HG03439 (cell line): ENCODE results near the gene HBEGF.
A peak's percentile ranks its signal among the peaks of the same experiment; 100 is the strongest.

ENCODE experiments used
- ATAC-seq: cut with Tn5 transposase; IDR thresholded peaks from one replicate; pipeline ENCODE4 v1.9.1; 2021; ENCODE audit warnings: mild to moderate bottlenecking, moderate library complexity; ENCODE audit not compliant: unreplicated experiment

The HBEGF gene

GRCh38 chr5:140309706-140310249, 36.6 kb downstream of the HBEGF start:
- ATAC-seq: no peak

GRCh38 chr5:140305471-140305870, 40.9 kb downstream of the HBEGF start:
- no peak for ATAC-seq

GRCh38 chr5:140303966-140304365, 42.4 kb downstream of the HBEGF start:
- no peak for ATAC-seq

DNA sequence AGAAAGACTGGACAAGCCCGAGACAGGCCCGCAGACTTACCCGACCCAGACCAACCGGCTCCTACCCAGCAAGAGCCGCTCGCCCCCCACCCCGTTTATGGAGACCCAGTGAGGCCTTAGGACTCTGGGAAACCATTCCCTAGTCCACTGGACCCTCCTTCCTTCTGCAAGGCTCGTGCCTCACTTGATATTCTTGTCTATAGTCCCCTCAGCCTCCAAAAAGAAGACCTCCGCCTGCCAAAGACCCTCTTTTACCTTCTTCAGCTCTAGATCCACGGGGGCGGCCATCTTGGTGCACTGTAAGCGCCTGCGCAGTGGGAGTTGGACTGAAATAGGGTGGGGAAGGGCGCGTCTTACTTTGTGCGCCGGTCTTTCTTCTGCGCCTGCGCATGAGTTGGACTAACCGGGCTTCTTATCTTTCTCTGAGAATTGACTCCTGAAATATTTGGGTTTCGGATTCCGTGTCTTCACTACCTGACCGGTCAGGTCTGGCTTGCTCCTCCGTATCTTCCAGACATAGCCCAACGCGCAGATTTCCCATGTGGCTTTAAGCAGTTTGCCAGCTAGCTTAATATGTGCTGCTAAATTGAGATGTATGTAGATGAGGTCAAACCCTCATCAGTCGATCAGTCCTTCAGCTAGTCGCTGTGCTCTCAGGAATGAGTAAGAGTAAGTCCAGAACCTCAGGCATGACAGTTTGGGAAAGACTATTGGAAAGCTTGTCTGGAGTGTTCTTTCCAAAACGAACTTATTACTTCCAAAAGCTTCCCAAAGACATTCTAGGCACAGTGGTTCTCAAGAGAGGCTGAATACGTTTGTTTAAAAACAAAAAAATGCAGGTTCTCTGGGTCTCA, 43.4 kb downstream of the HBEGF start, which contains the start of gene PFDN1:
Gene PFDN1, minus strand, starts transcription at position 316 of the 854 bp plus-strand sequence. Its CDS starts 28 bp downstream, at position 288.
- ATAC-seq: peak; percentile 97

DNA sequence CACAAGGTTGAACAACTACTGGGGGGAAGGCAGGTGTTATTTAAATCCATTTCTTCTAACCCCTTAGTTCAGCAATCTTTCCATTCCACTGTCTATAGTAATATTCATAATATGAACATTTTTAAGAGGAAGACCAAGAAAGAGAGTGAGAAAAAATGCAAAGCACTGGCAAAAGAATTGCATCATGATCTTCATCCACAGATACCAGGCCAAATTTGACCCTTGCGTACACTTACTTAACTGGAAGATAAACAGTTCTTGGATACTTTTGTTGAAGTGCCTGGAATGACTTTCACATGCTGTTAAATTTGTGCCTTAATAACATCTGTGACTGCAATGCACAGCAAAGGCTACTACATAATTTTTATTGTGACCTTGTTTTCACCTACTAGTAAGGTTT, 45.3 kb downstream of the HBEGF start:
- no peak for ATAC-seq

- ATAC-seq: no peak
These were observed 47.3 kb downstream of the HBEGF start for GRCh38 chr5:140299056-140299455.

GRCh38 chr5:140298183-140298601, 48.2 kb downstream of the HBEGF start:
- ATAC-seq: no peak

- no peak for ATAC-seq
These were observed 49.1 kb downstream of the HBEGF start for GRCh38 chr5:140297283-140297682.

- no peak for ATAC-seq
These were observed 50.1 kb downstream of the HBEGF start for GRCh38 chr5:140296289-140296688.

- ATAC-seq: no peak
These were observed 51.0 kb downstream of the HBEGF start for GRCh38 chr5:140295414-140295813.

DNA sequence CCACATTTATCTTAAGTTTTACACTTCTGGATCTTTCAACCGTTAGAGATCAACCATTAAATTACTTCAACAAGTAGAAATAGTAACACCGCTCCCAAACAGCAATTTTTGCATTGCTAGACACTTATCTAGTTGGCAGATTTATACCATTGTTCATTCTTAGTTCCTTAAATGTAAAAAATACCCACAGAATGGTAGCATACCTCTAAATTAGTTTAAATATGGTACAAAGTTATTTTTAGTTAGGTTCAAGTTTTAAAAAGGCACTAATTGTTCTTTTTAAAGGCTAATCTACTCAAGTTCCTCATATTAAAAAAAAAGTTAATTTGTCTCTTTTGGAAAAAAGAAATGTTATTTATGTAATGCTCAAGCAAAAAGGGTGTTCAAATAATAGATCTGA, 51.6 kb downstream of the HBEGF start:
- ATAC-seq: no peak

DNA sequence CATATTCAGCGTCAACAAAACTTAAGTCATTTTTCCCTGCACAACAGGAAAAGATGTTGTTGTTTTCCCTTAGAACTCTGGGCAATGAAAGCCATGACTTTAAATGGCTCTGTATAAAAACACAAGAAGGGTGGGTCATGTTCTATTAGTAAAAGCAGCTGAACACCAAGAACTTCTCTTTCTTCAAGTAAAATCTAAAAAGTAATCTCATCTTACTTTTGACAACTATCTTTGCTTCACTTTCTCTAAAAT, 52.6 kb downstream of the HBEGF start:
- no peak for ATAC-seq

DNA sequence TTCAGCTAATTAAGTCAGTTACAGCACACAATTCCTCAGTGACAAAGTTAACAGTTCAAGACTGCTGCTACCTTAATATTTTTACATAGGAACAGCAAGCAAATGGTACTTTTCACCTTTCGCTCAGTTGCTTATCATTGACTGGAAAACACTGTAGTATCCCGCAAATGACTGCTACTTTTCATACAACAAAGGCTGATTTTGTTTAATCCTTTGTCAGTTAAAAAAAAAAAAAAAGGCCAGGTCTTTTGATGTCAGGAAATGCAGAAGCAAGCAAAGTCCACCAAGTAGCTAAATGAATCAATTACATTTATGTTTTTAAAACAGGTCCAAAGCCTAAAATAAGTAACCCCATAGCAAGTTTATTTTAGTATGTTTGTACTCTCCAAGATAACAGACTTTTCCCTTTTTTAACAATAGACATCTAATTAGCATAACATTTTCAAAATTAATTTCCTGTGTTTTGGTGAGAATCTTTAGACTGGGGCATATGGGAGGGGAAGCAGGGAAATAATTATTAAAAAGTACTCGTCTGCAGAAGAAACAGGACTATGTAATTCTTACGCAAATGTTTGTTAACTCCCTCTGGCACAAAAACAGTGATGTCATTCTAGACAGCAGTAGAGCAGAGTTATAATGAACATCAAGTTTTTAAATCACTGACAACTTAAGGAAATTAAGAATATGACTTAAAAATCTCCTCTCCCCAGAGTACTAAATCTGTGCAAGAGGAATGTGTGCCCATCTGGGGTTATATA, 53.1 kb downstream of the HBEGF start:
- no peak for ATAC-seq

GRCh38 chr5:140292212-140293036, 54.0 kb downstream of the HBEGF start:
- no peak for ATAC-seq

GRCh38 chr5:140287801-140288521, 58.4 kb downstream of the HBEGF start:
- ATAC-seq: no peak

DNA sequence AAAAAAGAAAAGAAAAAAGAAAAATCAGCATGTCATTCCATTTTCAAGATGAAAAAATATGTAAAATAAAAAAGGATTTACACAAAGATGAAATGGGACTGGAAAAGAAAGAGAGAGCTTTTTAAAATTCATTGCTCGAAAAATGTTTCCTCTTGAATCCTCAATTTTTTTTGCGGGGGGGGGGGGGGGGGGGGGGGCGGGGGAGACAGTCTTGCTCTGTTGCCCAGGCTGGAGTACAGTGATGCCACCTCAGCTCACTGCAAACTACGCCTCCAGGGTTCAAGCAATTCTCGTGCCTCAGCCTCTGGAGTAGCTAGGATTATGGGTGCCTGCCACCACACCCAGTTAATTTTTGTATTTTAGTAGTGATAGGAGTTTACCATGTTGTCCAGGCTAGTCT, 60.0 kb downstream of the HBEGF start:
- ATAC-seq: no peak

GRCh38 chr5:140284013-140284412, 62.4 kb downstream of the HBEGF start:
- no peak for ATAC-seq
